HG03469 (cell line): ENCODE measurements around the gene HSPA2.

Experiments used
- ATAC-seq: cut with Tn5 transposase; IDR thresholded peaks from one replicate; pipeline ENCODE4 v1.9.1; 2021; ENCODE audit warnings: mild to moderate bottlenecking, moderate library complexity, moderate number of reproducible peaks; ENCODE audit not compliant: unreplicated experiment

Gene HSPA2

GRCh38 chr14:64540208-64541202 is at the start of gene HSPA2:
Gene HSPA2 (plus strand): TSS chr14:64540741. CDS start chr14:64540850, 109 bp downstream.
- ATAC-seq: peak; percentile 96

- no peak for ATAC-seq
Observed at GRCh38 chr14:64491637-64492036, 48.9 kb upstream of the HSPA2 start.

- no peak for ATAC-seq
Observed at GRCh38 chr14:64493455-64493854, 47.1 kb upstream of the HSPA2 start.

GRCh38 chr14:64495252-64495651 is 45.3 kb upstream of the HSPA2 start:
- ATAC-seq: no peak

GRCh38 chr14:64496764-64497163 is 43.8 kb upstream of the HSPA2 start:
- ATAC-seq: no peak

- ATAC-seq: no peak
Observed at GRCh38 chr14:64500088-64500487, 40.5 kb upstream of the HSPA2 start.

- ATAC-seq: no peak
Observed at GRCh38 chr14:64501411-64502171, 39.0 kb upstream of the HSPA2 start.

- ATAC-seq: no peak
Observed at GRCh38 chr14:64502456-64502855, 38.1 kb upstream of the HSPA2 start.

GRCh38 chr14:64502887-64503433 is 37.6 kb upstream of the HSPA2 start:
- peak; percentile 1 for ATAC-seq

- peak; percentile 49 for ATAC-seq
Observed at GRCh38 chr14:64503434-64504309, 36.9 kb upstream of the HSPA2 start, which contains the start of gene ZBTB25. Gene ZBTB25 (minus strand): TSS chr14:64503838. CDS start chr14:64490533, 13,305 bp downstream.

GRCh38 chr14:64504310-64504896 is 36.1 kb upstream of the HSPA2 start, which contains the start of gene ZBTB1:
Gene ZBTB1 (plus strand): TSS chr14:64504770. CDS start chr14:64521505, 16,735 bp downstream.
- no peak for ATAC-seq

GRCh38 chr14:64504897-64505794 is 35.4 kb upstream of the HSPA2 start:
- no peak for ATAC-seq

GRCh38 chr14:64506721-64507120 is 33.8 kb upstream of the HSPA2 start:
- ATAC-seq: no peak

GRCh38 chr14:64507376-64508156 is 33.0 kb upstream of the HSPA2 start:
- no peak for ATAC-seq

GRCh38 chr14:64508215-64508776 is 32.2 kb upstream of the HSPA2 start:
- ATAC-seq: peak; percentile 18

- ATAC-seq: no peak
Observed at GRCh38 chr14:64509036-64509435, 31.5 kb upstream of the HSPA2 start.

- ATAC-seq: no peak
Observed at GRCh38 chr14:64510825-64511671, 29.5 kb upstream of the HSPA2 start.
